Mesodermal cell (in vitro differentiated cells): ENCODE data around the gene FGD6.

ENCODE experiments used
- H3K27ac ChIP-seq: 2 replicates; pipeline ENCODE4 v1.7.0; 2013; ENCODE audit warnings: mild to moderate bottlenecking, low read depth, low read length, moderate library complexity; ENCODE audit not compliant: severe bottlenecking
- H3K36me3 ChIP-seq: 2 replicates; pipeline ENCODE4 v1.7.1; 2013; ENCODE audit warnings: mild to moderate bottlenecking, low read length, moderate library complexity; ENCODE audit not compliant: control insufficient read depth, insufficient read depth
- H3K4me1 ChIP-seq: one replicate; pipeline ENCODE4 v1.7.1; 2013; ENCODE audit warnings: mild to moderate bottlenecking, low read length; ENCODE audit not compliant: insufficient read depth, control insufficient read depth, poor library complexity, severe bottlenecking
- H3K4me3 ChIP-seq: 2 replicates; pipeline ENCODE4 v1.7.0; 2013; ENCODE audit warnings: low read length, control low read depth, mild to moderate bottlenecking; ENCODE audit not compliant: insufficient read depth, poor library complexity, severe bottlenecking; ENCODE audit errors: extremely low read depth
- H3K9me3 ChIP-seq: 2 replicates; pipeline ENCODE4 v1.7.1; 2013; ENCODE audit warnings: mild to moderate bottlenecking, low read length, moderate library complexity; ENCODE audit not compliant: control insufficient read depth
- WGBS, 2 experiments: methylation state at CpG; one replicate each; pipeline ENCODE4 v1.1.5; 2013; ENCODE audit warnings: missing lambda C conversion rate in 2 of 2; ENCODE audit not compliant: insufficient coverage in 2 of 2; 5-methylcytosine and 5-hydroxymethylcytosine counted together

Gene FGD6

GRCh38 chr12:95218150-95219133 is 1.2 kb upstream of the FGD6 start:
- H3K36me3 ChIP-seq: peaks cover 5% of the 10 kb centered on the region
- peak overlapping the region; percentile 85 for H3K4me3 ChIP-seq
- H3K27ac ChIP-seq: peak overlapping the region; percentile 93
- H3K4me1 ChIP-seq: no peaks in the 10 kb centered on the region
- H3K9me3 ChIP-seq: no peaks in the 10 kb centered on the region
- WGBS, 2 experiments: 3 to 4% methylated on average over 21 to 27 of the region's 35 CpGs

GRCh38 chr12:95216711-95217376 is 423 bp downstream of the FGD6 start:
- 0% methylated on average over 33 to 39 of the region's 45 CpGs for whole genome bisulfite sequencing, 2 experiments
- Histone ChIP-seq H3K4me3 (peak overlapping the region; percentile 85), H3K4me1 (no peaks in the 10 kb centered on the region), H3K27ac (peak overlapping the region; percentile 93), H3K36me3 (peaks cover 5% of the 10 kb centered on the region), H3K9me3 (no peaks in the 10 kb centered on the region)

- no CpG with 5 or more reads among the region's 1 CpG for WGBS, 2 experiments
- Histone ChIP-seq H3K9me3 (no peaks in the 10 kb centered on the region), H3K27ac (no peak overlapping the region), H3K36me3 (peaks cover 5% of the 10 kb centered on the region), H3K4me1 (no peaks in the 10 kb centered on the region), H3K4me3 (peak overlapping the region; percentile 85)
Measured at GRCh38 chr12:95215949-95216348, 1.3 kb downstream of the FGD6 start.

- Histone ChIP-seq H3K4me3 (no peak overlapping the region), H3K9me3 (no peaks in the 10 kb centered on the region), H3K36me3 (peaks cover 13% of the 10 kb centered on the region), H3K4me1 (no peaks in the 10 kb centered on the region), H3K27ac (no peak overlapping the region)
- 100% methylated on average over 2 to 3 of the region's 3 CpGs for WGBS, 2 experiments
Measured at GRCh38 chr12:95214466-95214865, 2.8 kb downstream of the FGD6 start.

GRCh38 chr12:95213928-95214327 is 3.3 kb downstream of the FGD6 start:
- 83 to 88% methylated on average over 1 of the region's 1 CpG for WGBS, 2 experiments
- H3K9me3 ChIP-seq: no peaks in the 10 kb centered on the region
- no peaks in the 10 kb centered on the region for H3K4me1 ChIP-seq
- no peak overlapping the region for H3K4me3 ChIP-seq
- H3K27ac ChIP-seq: no peak overlapping the region
- H3K36me3 ChIP-seq: peaks cover 15% of the 10 kb centered on the region

- WGBS, 2 experiments: 92% methylated on average over 2 of the region's 4 CpGs; no CpG with 5 or more reads in 1 of the 2 experiments
- no peaks in the 10 kb centered on the region for H3K4me1 ChIP-seq
- no peak overlapping the region for H3K27ac ChIP-seq
- peaks cover 24% of the 10 kb centered on the region for H3K36me3 ChIP-seq
- no peaks in the 10 kb centered on the region for H3K9me3 ChIP-seq
- no peak overlapping the region for H3K4me3 ChIP-seq
Measured at GRCh38 chr12:95213119-95213518, 4.1 kb downstream of the FGD6 start.

GRCh38 chr12:95212586-95212985 is 4.7 kb downstream of the FGD6 start:
- WGBS, 2 experiments: 88% methylated on average over 1 of the region's 4 CpGs; no CpG with 5 or more reads in 1 of the 2 experiments
- H3K36me3 ChIP-seq: peaks cover 29% of the 10 kb centered on the region
- no peaks in the 10 kb centered on the region for H3K4me1 ChIP-seq
- no peak overlapping the region for H3K27ac ChIP-seq
- H3K9me3 ChIP-seq: no peaks in the 10 kb centered on the region
- H3K4me3 ChIP-seq: no peak overlapping the region

GRCh38 chr12:95208678-95209077 is 8.6 kb downstream of the FGD6 start:
- Histone ChIP-seq H3K4me1 (peaks cover 26% of the 10 kb centered on the region), H3K36me3 (peaks cover 35% of the 10 kb centered on the region), H3K4me3 (no peak overlapping the region), H3K9me3 (no peaks in the 10 kb centered on the region), H3K27ac (no peak overlapping the region)
- WGBS, 2 experiments: 88 to 92% methylated on average over 7 of the region's 7 CpGs

GRCh38 chr12:95207407-95207806 is 9.9 kb downstream of the FGD6 start:
- Histone ChIP-seq H3K9me3 (no peaks in the 10 kb centered on the region), H3K4me1 (peaks cover 39% of the 10 kb centered on the region), H3K27ac (no peak overlapping the region), H3K4me3 (no peak overlapping the region), H3K36me3 (peaks cover 35% of the 10 kb centered on the region)
- WGBS, 2 experiments: 71 to 94% methylated on average over 2 of the region's 2 CpGs

GRCh38 chr12:95206916-95207315 is 10.4 kb downstream of the FGD6 start:
- 94 to 95% methylated on average over 2 to 3 of the region's 8 CpGs for WGBS, 2 experiments
- H3K4me3 ChIP-seq: no peak overlapping the region
- peak overlapping the region; percentile 57 for H3K27ac ChIP-seq
- peaks cover 35% of the 10 kb centered on the region for H3K36me3 ChIP-seq
- no peaks in the 10 kb centered on the region for H3K9me3 ChIP-seq
- H3K4me1 ChIP-seq: peaks cover 40% of the 10 kb centered on the region
